Measurements from ENCODE around the gene GPANK1.

GRCh38 chr6:31661262-31662123 lies 3.3 kb downstream of the GPANK1 start:
- no peak for TF ChIP-seq CTCF (conservative IDR thresholded peaks at IDR 0.05 in 1 of 2, IDR thresholded peaks at IDR 0.05 in 1 of 2; ENCODE audit: low read depth in 1 of 2, low read length in 2 of 2)
- no peak for TF ChIP-seq EZH2 (IDR thresholded peaks at IDR 0.05; ENCODE audit: low read length, missing control alignments)
